Mesenchymal stem cell (in vitro differentiated cells and primary cell): ENCODE measurements around the gene SOX30.

Experiments used
- DNase-seq: peaks from one replicate; pipeline ENCODE4 v3.0.0-alpha.2; 2013
- H2AFZ ChIP-seq: one replicate; pipeline ENCODE4 v1.6.1; 2013; ENCODE audit warnings: low read depth, mild to moderate bottlenecking, control low read depth, inconsistent platforms, low read length, moderate library complexity
- H2AK5ac ChIP-seq: 2 replicates; pipeline ENCODE4 v1.6.1; 2013; ENCODE audit warnings: low read length, moderate library complexity, mild to moderate bottlenecking, inconsistent platforms; ENCODE audit not compliant: severe bottlenecking
- H2BK120ac ChIP-seq: one replicate; pipeline ENCODE4 v1.6.1; 2013; ENCODE audit warnings: low read depth, mild to moderate bottlenecking, inconsistent platforms, low read length, moderate library complexity
- H2BK12ac ChIP-seq, 2 experiments: one replicate each; pipeline ENCODE4 v1.6.1; 2013; ENCODE audit warnings: inconsistent platforms in 2 of 2, low read length in 2 of 2, mild to moderate bottlenecking in 2 of 2, moderate library complexity in 2 of 2, control low read depth in 1 of 2
- H2BK15ac ChIP-seq: one replicate; pipeline ENCODE4 v1.6.1; 2013; ENCODE audit warnings: mild to moderate bottlenecking, low read depth, inconsistent platforms; ENCODE audit not compliant: poor library complexity, severe bottlenecking
- H2BK5ac ChIP-seq: 2 replicates; pipeline ENCODE4 v1.6.1; 2013; ENCODE audit warnings: low read depth, mild to moderate bottlenecking, low read length, control low read depth, inconsistent platforms; ENCODE audit not compliant: poor library complexity, severe bottlenecking
- H3K14ac ChIP-seq, 2 experiments: one replicate each; pipeline ENCODE4 v1.6.1; 2013; ENCODE audit warnings: inconsistent platforms in 2 of 2, low read length in 2 of 2, control low read depth in 1 of 2, mild to moderate bottlenecking in 1 of 2, moderate library complexity in 1 of 2
- H3K18ac ChIP-seq, 2 experiments: one replicate each; pipeline ENCODE4 v1.6.1; 2013; ENCODE audit warnings: inconsistent platforms in 2 of 2, low read length in 2 of 2, control low read depth in 1 of 2, low read depth in 1 of 2, mild to moderate bottlenecking in 1 of 2
- H3K23ac ChIP-seq, 2 experiments: one replicate each; pipeline ENCODE4 v1.6.1; 2013; ENCODE audit warnings: inconsistent platforms in 2 of 2, low read length in 2 of 2, mild to moderate bottlenecking in 2 of 2, moderate library complexity in 2 of 2, control low read depth in 1 of 2
- H3K27ac ChIP-seq: 2 replicates; pipeline ENCODE4 v1.5.1; 2013; ENCODE audit warnings: mild to moderate bottlenecking, moderate library complexity, low read length, control low read depth, inconsistent platforms; ENCODE audit not compliant: poor library complexity, severe bottlenecking
- H3K27me3 ChIP-seq, 2 experiments: 2 replicates each; pipeline versions ENCODE4 v1.6.1 to v1.7.0; 2013; ENCODE audit warnings: low read length in 2 of 2, mild to moderate bottlenecking in 2 of 2, moderate library complexity in 2 of 2, control low read depth in 1 of 2, inconsistent platforms in 1 of 2; ENCODE audit not compliant: control insufficient read depth in 1 of 2, insufficient read depth in 1 of 2
- H3K36me3 ChIP-seq, 2 experiments: 2 replicates each; pipeline versions ENCODE4 v1.6.1 to v1.7.0; 2013; ENCODE audit warnings: low read length in 2 of 2, control low read depth in 1 of 2, inconsistent platforms in 1 of 2, low read depth in 1 of 2, mild to moderate bottlenecking in 1 of 2; ENCODE audit not compliant: insufficient read depth in 2 of 2, control insufficient read depth in 1 of 2
- H3K4ac ChIP-seq, 2 experiments: one replicate each; pipeline ENCODE4 v1.6.1; 2013; ENCODE audit warnings: inconsistent platforms in 2 of 2, low read length in 2 of 2, mild to moderate bottlenecking in 2 of 2, moderate library complexity in 2 of 2, control low read depth in 1 of 2, low read depth in 1 of 2
- H3K4me1 ChIP-seq: 2 replicates; pipeline ENCODE4 v1.6.1; 2013; ENCODE audit warnings: low read depth, low read length, control low read depth; ENCODE audit not compliant: control insufficient read depth, insufficient read depth
- H3K4me2 ChIP-seq: 2 replicates; pipeline ENCODE4 v1.6.1; 2013; ENCODE audit warnings: low read length, mild to moderate bottlenecking, inconsistent platforms; ENCODE audit not compliant: poor library complexity, severe bottlenecking
- H3K4me3 ChIP-seq, 2 experiments: 2 replicates each; pipeline versions ENCODE4 v1.5.1 to v1.7.0; 2013; ENCODE audit warnings: low read length in 2 of 2, mild to moderate bottlenecking in 2 of 2, control low read depth in 1 of 2, low read depth in 1 of 2; ENCODE audit not compliant: insufficient read depth in 1 of 2
- H3K79me1 ChIP-seq: replicated peaks from 2 replicates; pipeline ENCODE4 v1.6.1; 2013; ENCODE audit warnings: mild to moderate bottlenecking, control low read depth, low read length, inconsistent platforms; ENCODE audit not compliant: poor library complexity, severe bottlenecking
- H3K9ac ChIP-seq: 2 replicates; pipeline ENCODE4 v1.7.0; 2013; ENCODE audit warnings: mild to moderate bottlenecking, low read length, moderate library complexity
- H3K9me3 ChIP-seq: 2 replicates; pipeline ENCODE4 v1.7.0; 2013; ENCODE audit warnings: mild to moderate bottlenecking, low read length; ENCODE audit not compliant: control insufficient read depth
- H4K8ac ChIP-seq: one replicate; pipeline ENCODE4 v1.6.1; 2013; ENCODE audit warnings: inconsistent platforms, mild to moderate bottlenecking, low read length, moderate library complexity
- H4K91ac ChIP-seq: one replicate; pipeline ENCODE4 v1.6.1; 2013; ENCODE audit warnings: mild to moderate bottlenecking, low read length, inconsistent platforms
- WGBS: methylation state at CpG from one replicate; pipeline ENCODE4 v1.1.7; 2013; ENCODE audit warnings: mixed read lengths; 5-methylcytosine and 5-hydroxymethylcytosine counted together

SOX30 gene

DNA sequence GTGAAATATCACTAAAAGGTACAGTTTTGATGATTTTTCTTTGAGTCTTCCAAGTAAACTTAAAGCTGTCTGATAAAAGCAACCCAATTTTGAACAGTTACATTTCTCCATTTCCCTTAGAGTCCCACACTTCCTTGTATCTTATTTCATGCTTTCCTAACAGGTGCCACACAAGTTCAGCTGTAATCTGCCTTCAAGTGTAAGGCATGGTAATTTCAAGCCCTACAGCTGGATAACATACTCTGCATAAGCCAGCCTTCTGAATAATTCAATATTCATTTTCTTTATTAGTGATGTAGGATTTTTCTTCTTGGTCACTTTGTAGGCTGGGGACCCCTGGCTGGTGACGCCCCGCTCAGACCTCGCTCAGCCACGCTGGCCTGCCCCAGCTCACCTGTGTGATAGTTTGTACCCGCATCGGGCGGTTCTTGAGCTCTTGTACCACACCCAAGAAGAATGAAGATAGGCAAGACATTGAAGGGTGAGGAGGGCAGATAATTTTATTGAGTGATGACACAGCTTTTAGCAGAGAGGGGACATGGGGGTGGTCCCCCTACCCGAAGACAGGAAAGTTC, 34.0 kb downstream of the SOX30 start:
- Histone ChIP-seq H3K4me2 (no peak overlapping the region), H4K8ac (no peak overlapping the region), H3K4ac (no peak overlapping the region), H3K36me3 (no peaks in the 10 kb centered on the region), H3K9me3 (no peaks in the 10 kb centered on the region), H3K9ac (no peak overlapping the region), H3K27me3 (no peaks in the 10 kb centered on the region), H2AK5ac (no peak overlapping the region), H3K27ac (no peak overlapping the region), H3K18ac (no peak overlapping the region), H4K91ac (no peak overlapping the region), H2BK5ac (no peak overlapping the region), H3K79me1 (no peaks in the 10 kb centered on the region), H3K23ac (no peak overlapping the region), H2AFZ (no peak overlapping the region), H3K4me3 (no peak overlapping the region), H3K4me1 (no peaks in the 10 kb centered on the region), H3K14ac (no peak overlapping the region), H2BK15ac (no peak overlapping the region), H2BK12ac (no peak overlapping the region), H2BK120ac (no peak overlapping the region)
- WGBS = 95% methylated on average over 8 of the region's 8 CpGs
- no peak for DNase-seq

GRCh38 chr5:157616785-157617184, 35.5 kb downstream of the SOX30 start:
- Histone ChIP-seq H3K9ac (no peak overlapping the region), H2AFZ (no peak overlapping the region), H2BK15ac (no peak overlapping the region), H3K27ac (no peak overlapping the region), H3K27me3 (no peaks in the 10 kb centered on the region), H3K4ac (no peak overlapping the region), H3K36me3 (no peaks in the 10 kb centered on the region), H3K4me3 (no peak overlapping the region), H2AK5ac (no peak overlapping the region), H3K79me1 (no peaks in the 10 kb centered on the region), H4K8ac (no peak overlapping the region), H3K18ac (no peak overlapping the region), H4K91ac (no peak overlapping the region), H3K23ac (no peak overlapping the region), H3K9me3 (no peaks in the 10 kb centered on the region), H2BK120ac (no peak overlapping the region), H2BK5ac (no peak overlapping the region), H2BK12ac (no peak overlapping the region), H3K14ac (no peak overlapping the region), H3K4me2 (no peak overlapping the region), H3K4me1 (no peaks in the 10 kb centered on the region)
- 74% methylated on average over 4 of the region's 4 CpGs for WGBS
- DNase-seq = no peak

- Histone ChIP-seq H3K36me3 (no peaks in the 10 kb centered on the region), H3K23ac (no peak overlapping the region), H2BK5ac (no peak overlapping the region), H3K79me1 (no peaks in the 10 kb centered on the region), H3K4ac (no peak overlapping the region), H3K4me1 (no peaks in the 10 kb centered on the region), H4K91ac (peak overlapping the region; percentile 31), H3K9me3 (no peaks in the 10 kb centered on the region), H3K4me2 (no peak overlapping the region), H3K18ac (no peak overlapping the region), H2BK15ac (no peak overlapping the region), H2BK12ac (no peak overlapping the region), H3K9ac (no peak overlapping the region), H4K8ac (no peak overlapping the region), H3K4me3 (no peak overlapping the region), H3K27ac (no peak overlapping the region), H2BK120ac (no peak overlapping the region), H3K27me3 (no peaks in the 10 kb centered on the region), H2AK5ac (no peak overlapping the region), H2AFZ (no peak overlapping the region), H3K14ac (no peak overlapping the region)
- peak; percentile 24 for DNase-seq
- WGBS = 84% methylated on average over 11 of the region's 11 CpGs
Measured at GRCh38 chr5:157613385-157614245, 38.6 kb downstream of the SOX30 start.

GRCh38 chr5:157612581-157612980, 39.7 kb downstream of the SOX30 start:
- no peak overlapping the region for H3K23ac ChIP-seq
- H3K4me2 ChIP-seq = no peak overlapping the region
- no peak overlapping the region for H2BK15ac ChIP-seq
- H4K91ac ChIP-seq = no peak overlapping the region
- no peak overlapping the region for H3K27ac ChIP-seq
- H3K9me3 ChIP-seq = no peaks in the 10 kb centered on the region
- H2AK5ac ChIP-seq = no peak overlapping the region
- H3K79me1 ChIP-seq = no peaks in the 10 kb centered on the region
- no peak overlapping the region for H3K18ac ChIP-seq
- H3K14ac ChIP-seq = no peak overlapping the region
- H3K4me3 ChIP-seq = no peak overlapping the region
- WGBS = 83% methylated on average over 5 of the region's 5 CpGs
- H3K36me3 ChIP-seq = no peaks in the 10 kb centered on the region
- no peak overlapping the region for H2BK120ac ChIP-seq
- H3K4me1 ChIP-seq = peaks cover 1% of the 10 kb centered on the region
- H2AFZ ChIP-seq = no peak overlapping the region
- H3K9ac ChIP-seq = no peak overlapping the region
- DNase-seq = no peak
- H4K8ac ChIP-seq = no peak overlapping the region
- no peak overlapping the region for H3K4ac ChIP-seq
- no peak overlapping the region for H2BK5ac ChIP-seq
- no peak overlapping the region for H2BK12ac ChIP-seq
- H3K27me3 ChIP-seq = no peaks in the 10 kb centered on the region
